B cell (primary cell): Measurements from ENCODE around the gene CARMIL1. TPM values are rescaled to one million over a fixed set of nuclear protein-coding genes. Genes with fewer than 3 reads are reported as not detected.

ENCODE experiments used
- ATAC-seq: fragments of 200-7000 bp; cut with Tn5 transposase; one replicate; pipeline ENCODE4 v1.10.0; 2021; ENCODE audit warnings: low read depth, mild to moderate bottlenecking, moderate number of reproducible peaks, moderate library complexity
- CTCF ChIA-PET: fragments of 350-600 bp; sonication (Branson Sonifier 250); formaldehyde crosslinking; loops from one replicate; lab custom pipeline; 2021; ENCODE audit warnings: antibody characterized with exemption, inconsistent platforms; lab: Charles Lee
- POLR2A ChIA-PET: fragments of 350-600 bp; sonication (Branson Sonifier 250); formaldehyde crosslinking; loops from one replicate; lab custom pipeline; 2021; ENCODE audit warnings: antibody characterized with exemption; lab: Charles Lee
- DNase-seq: peaks from one replicate; pipeline ENCODE4 v3.0.0; 2013
- H2AFZ ChIP-seq: 2 replicates; pipeline ENCODE4 v1.6.1; 2012; ENCODE audit warnings: mild to moderate bottlenecking, low read depth, low read length; ENCODE audit not compliant: insufficient read depth, poor library complexity, severe bottlenecking
- H3K27ac ChIP-seq, 2 donors: 1 replicate in 1 of 2; 2 replicates in 1 of 2; pipeline ENCODE4 v1.5.1; 2012 to 2013; ENCODE audit warnings: low read length in 2 of 2, mild to moderate bottlenecking in 2 of 2, moderate library complexity in 1 of 2
- H3K27me3 ChIP-seq, 4 experiments: fragments of 200-600 bp in 1 of 4; sonication (generic) in 1 of 4; replicated peaks in 1 of 4; 1 replicate in 2 of 4; 2 replicates in 2 of 4; pipeline versions ENCODE4 v1.6.1 to v1.7.0; 2013 to 2016; ENCODE audit warnings: low read length in 3 of 4, mild to moderate bottlenecking in 2 of 4, mixed read lengths in 1 of 4, moderate library complexity in 1 of 4; ENCODE audit not compliant: insufficient read depth in 4 of 4, control insufficient read depth in 3 of 4; ENCODE audit errors: control extremely low read depth in 1 of 4
- H3K36me3 ChIP-seq, 2 experiments: replicated peaks in 1 of 2; 1 replicate in 1 of 2; 2 replicates in 1 of 2; pipeline versions ENCODE4 v1.6.1 to v1.7.1; 2013; ENCODE audit warnings: low read length in 1 of 2; ENCODE audit not compliant: insufficient read depth in 2 of 2, control insufficient read depth in 1 of 2; ENCODE audit errors: control extremely low read depth in 1 of 2, extremely low read depth in 1 of 2
- H3K4me1 ChIP-seq, 2 donors: fragments of 200-600 bp in 1 of 2; sonication (generic) in 1 of 2; 1 replicate in 1 of 2; 2 replicates in 1 of 2; pipeline versions ENCODE4 v1.5.1 to v1.6.1; 2013 to 2017; ENCODE audit warnings: low read length in 2 of 2; ENCODE audit not compliant: control insufficient read depth in 2 of 2, insufficient read depth in 2 of 2
- H3K4me2 ChIP-seq: replicated peaks from 2 replicates; pipeline ENCODE3; 2012; ENCODE audit warnings: mild to moderate bottlenecking, low read depth, low read length; ENCODE audit not compliant: poor library complexity, severe bottlenecking
- H3K4me3 ChIP-seq, 5 experiments: fragments of 200-600 bp in 1 of 5; sonication (generic) in 1 of 5; 1 replicate in 3 of 5; 2 replicates in 2 of 5; pipeline versions ENCODE4 v1.5.1 to v1.7.0; 2011 to 2016; ENCODE audit warnings: low read length in 4 of 5, mild to moderate bottlenecking in 4 of 5, low read depth in 2 of 5, control low read depth in 1 of 5, moderate library complexity in 1 of 5; ENCODE audit not compliant: insufficient read depth in 1 of 5; ENCODE audit errors: control extremely low read depth in 1 of 5, extremely low read depth in 1 of 5
- H3K79me2 ChIP-seq: fragments of 200-600 bp; sonication (generic); one replicate; pipeline ENCODE4 v1.6.0; 2016; ENCODE audit warnings: low read length; ENCODE audit not compliant: control insufficient read depth, insufficient read depth
- H3K9ac ChIP-seq: fragments of 200-600 bp; sonication (generic); 2 replicates; pipeline ENCODE4 v1.6.1; 2017; ENCODE audit warnings: mild to moderate bottlenecking, low read length, moderate library complexity
- H3K9me3 ChIP-seq, 3 donors: one replicate each; pipeline versions ENCODE4 v1.6.1 to v1.7.1; 2013; ENCODE audit warnings: low read length in 2 of 3; ENCODE audit not compliant: control insufficient read depth in 2 of 3, insufficient read depth in 1 of 3; ENCODE audit errors: control extremely low read depth in 1 of 3
- H4K20me1 ChIP-seq: 2 replicates; pipeline ENCODE4 v1.6.0; 2012; ENCODE audit warnings: mild to moderate bottlenecking, low read length; ENCODE audit not compliant: insufficient read depth, control insufficient read depth, poor library complexity, severe bottlenecking
- H3K27ac Mint-ChIP-seq: one replicate; pipeline ENCODE4 v1.8.0; 2021; ENCODE audit warnings: mixed read lengths
- H3K27me3 Mint-ChIP-seq: one replicate; pipeline ENCODE4 v1.8.0; 2021; ENCODE audit warnings: mixed read lengths
- H3K4me1 Mint-ChIP-seq: one replicate; pipeline ENCODE4 v1.8.0; 2021; ENCODE audit warnings: mixed read lengths
- H3K4me3 Mint-ChIP-seq: one replicate; pipeline ENCODE4 v1.8.0; 2021; ENCODE audit warnings: mixed read lengths
- H3K9me3 Mint-ChIP-seq: one replicate; pipeline ENCODE4 v1.8.0; 2022; ENCODE audit warnings: mixed read lengths; ENCODE audit not compliant: insufficient read depth
- EZH2 ChIP-seq: IDR thresholded peaks from 2 replicates; pipeline ENCODE4 v1.6.1; 2012; ENCODE audit warnings: borderline replicate concordance, low read depth, mild to moderate bottlenecking, moderate library complexity, low read length; ENCODE audit not compliant: insufficient read depth, poor library complexity, severe bottlenecking
- WGBS: methylation state at CpG from one replicate; pipeline ENCODE4 v1.1.5; 2013; ENCODE audit warnings: missing lambda C conversion rate; ENCODE audit not compliant: insufficient coverage; 5-methylcytosine and 5-hydroxymethylcytosine counted together
- intact Hi-C: fragments of 100-400 bp; cut with micrococcal nuclease; formaldehyde crosslinking; loops from one replicate; pipeline ENCODE4 v1.10.0; 2022
- polyA plus RNA-seq: library from polyadenylated mRNA; depleted of rRNA; stranded (reverse); fragments of >200 nt; gene quantifications from 2 replicates; pipeline ENCODE4 v1.2.3, GENCODE V29; 2012
- total RNA-seq, 2 donors: library from RNA; stranded (reverse); fragments of 120-200 nt in 1 of 2; gene quantifications; 1 replicate in 1 of 2; 2 replicates in 1 of 2; pipeline versions ENCODE4 v1.2.3 to v1.2.4, GENCODE V29; 2013 to 2022
- TF ChIP-seq, protein P1 (sequence below): fragments of 200-600 bp; IDR thresholded peaks from one replicate; pipeline ENCODE4 v1.8.0; 2022; ENCODE audit warnings: antibody characterized with exemption, mild to moderate bottlenecking

The CARMIL1 gene
- total and polyA plus RNA-seq, 2 donors (not counting 1 experiment from before 2014, with no cell fraction given) = 7.5 to 11.0 TPM

DNA sequence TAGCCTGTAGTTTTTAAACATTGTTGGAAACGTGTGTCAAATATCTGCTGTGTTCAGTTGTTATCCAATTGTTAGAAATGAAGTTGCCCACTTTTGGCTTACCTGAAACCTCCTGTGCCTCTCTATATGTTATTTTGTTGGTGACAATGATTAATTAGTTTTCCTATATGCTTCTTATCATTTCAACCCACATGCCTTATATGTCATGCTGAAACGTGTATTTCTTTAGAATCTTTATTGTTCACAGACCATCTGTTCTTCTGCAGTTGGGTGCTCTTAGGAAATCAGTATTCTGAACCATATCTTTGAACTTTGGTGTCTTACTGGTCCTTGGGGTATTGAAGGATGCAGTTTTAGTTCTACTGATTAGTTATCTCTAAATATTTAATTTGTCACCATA is 281.7 kb downstream of the CARMIL1 start:
- intact Hi-C loops = no loop called here
- DNase-seq = no peak
- H3K4me2 ChIP-seq = no peak overlapping the region
- no CpG with 5 or more reads among the region's 2 CpGs for WGBS
- no peaks in the 10 kb centered on the region for H3K79me2 ChIP-seq
- H4K20me1 ChIP-seq = no peaks in the 10 kb centered on the region
- H2AFZ ChIP-seq = no peak overlapping the region
- Mint-ChIP-seq H3K4me3 (no peak overlapping the region), H3K27me3 (peaks cover 2% of the 10 kb centered on the region), H3K27ac (no peak overlapping the region), H3K4me1 (peaks cover 1% of the 10 kb centered on the region), H3K9me3 (no peaks in the 10 kb centered on the region)
- no peaks in the 10 kb centered on the region for H3K9me3 ChIP-seq
- H3K27ac ChIP-seq = no peak overlapping the region
- POLR2A ChIA-PET = no interaction called here
- H3K4me1 ChIP-seq = no peaks in the 10 kb centered on the region
- H3K4me3 ChIP-seq = no peak overlapping the region
- no peak overlapping the region for H3K9ac ChIP-seq
- CTCF ChIA-PET = interaction anchor here (7.4 kb wide), 1 partner anchor 295 kb away, joined by 93 read pairs; no protein-coding TSS in a partner anchor
- peaks cover 0 to 2% of the 10 kb centered on the region in 2 experiments for H3K36me3 ChIP-seq
- no peaks in the 10 kb centered on the region for H3K27me3 ChIP-seq
- TF ChIP-seq, protein P1, sequence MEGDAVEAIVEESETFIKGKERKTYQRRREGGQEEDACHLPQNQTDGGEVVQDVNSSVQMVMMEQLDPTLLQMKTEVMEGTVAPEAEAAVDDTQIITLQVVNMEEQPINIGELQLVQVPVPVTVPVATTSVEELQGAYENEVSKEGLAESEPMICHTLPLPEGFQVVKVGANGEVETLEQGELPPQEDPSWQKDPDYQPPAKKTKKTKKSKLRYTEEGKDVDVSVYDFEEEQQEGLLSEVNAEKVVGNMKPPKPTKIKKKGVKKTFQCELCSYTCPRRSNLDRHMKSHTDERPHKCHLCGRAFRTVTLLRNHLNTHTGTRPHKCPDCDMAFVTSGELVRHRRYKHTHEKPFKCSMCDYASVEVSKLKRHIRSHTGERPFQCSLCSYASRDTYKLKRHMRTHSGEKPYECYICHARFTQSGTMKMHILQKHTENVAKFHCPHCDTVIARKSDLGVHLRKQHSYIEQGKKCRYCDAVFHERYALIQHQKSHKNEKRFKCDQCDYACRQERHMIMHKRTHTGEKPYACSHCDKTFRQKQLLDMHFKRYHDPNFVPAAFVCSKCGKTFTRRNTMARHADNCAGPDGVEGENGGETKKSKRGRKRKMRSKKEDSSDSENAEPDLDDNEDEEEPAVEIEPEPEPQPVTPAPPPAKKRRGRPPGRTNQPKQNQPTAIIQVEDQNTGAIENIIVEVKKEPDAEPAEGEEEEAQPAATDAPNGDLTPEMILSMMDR = no peak
- no peak for TF ChIP-seq EZH2
- no peak for ATAC-seq

DNA sequence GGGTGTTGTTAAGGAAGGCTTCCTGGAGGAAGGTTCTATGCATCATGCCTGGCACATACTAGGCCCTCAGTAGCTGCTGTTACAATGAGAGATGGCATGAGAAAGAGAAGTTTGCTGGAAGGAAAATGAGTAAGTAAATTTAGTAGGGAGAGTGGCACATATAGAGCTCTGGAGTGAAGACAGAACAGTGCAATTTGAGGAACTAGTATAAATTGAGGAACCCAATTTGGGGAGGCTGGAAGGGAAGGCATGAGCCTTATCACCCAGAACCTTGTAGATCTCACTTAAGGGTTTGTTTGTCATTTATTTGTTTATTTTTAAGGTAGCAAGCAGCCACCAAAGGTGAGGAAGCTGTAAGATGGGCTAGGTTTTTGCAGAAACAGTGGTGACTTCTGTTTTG is 285.8 kb downstream of the CARMIL1 start:
- CTCF ChIA-PET = interaction anchor here (1.3 to 2.2 kb wide), 2 partner anchors 9 to 299 kb away, joined by 3 to 11 read pairs; no protein-coding TSS in a partner anchor

More for the DNA sequence above, 285.8 kb downstream of the CARMIL1 start:
- TF ChIP-seq, protein P1 = no peak
- TF ChIP-seq EZH2 = no peak
- Mint-ChIP-seq H3K4me3 (no peak overlapping the region), H3K4me1 (no peaks in the 10 kb centered on the region), H3K27ac (no peak overlapping the region), H3K27me3 (no peaks in the 10 kb centered on the region), H3K9me3 (no peaks in the 10 kb centered on the region)
- H3K4me1 ChIP-seq = no peaks in the 10 kb centered on the region
- H3K79me2 ChIP-seq = no peaks in the 10 kb centered on the region
- H4K20me1 ChIP-seq = no peaks in the 10 kb centered on the region
- intact Hi-C loops = no loop called here
- no peak overlapping the region for H3K9ac ChIP-seq
- no peaks in the 10 kb centered on the region for H3K36me3 ChIP-seq
- H3K9me3 ChIP-seq = no peaks in the 10 kb centered on the region
- H3K4me3 ChIP-seq = no peak overlapping the region
- DNase-seq (no peak), ATAC-seq (no peak)
- POLR2A ChIA-PET = no interaction called here
- H3K27ac ChIP-seq = no peak overlapping the region
- H3K27me3 ChIP-seq = no peaks in the 10 kb centered on the region
- H3K4me2 ChIP-seq = no peak overlapping the region
- no peak overlapping the region for H2AFZ ChIP-seq
